ENCODE data around the gene IMP3.
"Not testable (repeated sequence)": the region's sequence is repeated elsewhere in the genome, so short reads cannot be mapped to it uniquely, and the experiment has no call there.

IMP3 gene

DNA sequence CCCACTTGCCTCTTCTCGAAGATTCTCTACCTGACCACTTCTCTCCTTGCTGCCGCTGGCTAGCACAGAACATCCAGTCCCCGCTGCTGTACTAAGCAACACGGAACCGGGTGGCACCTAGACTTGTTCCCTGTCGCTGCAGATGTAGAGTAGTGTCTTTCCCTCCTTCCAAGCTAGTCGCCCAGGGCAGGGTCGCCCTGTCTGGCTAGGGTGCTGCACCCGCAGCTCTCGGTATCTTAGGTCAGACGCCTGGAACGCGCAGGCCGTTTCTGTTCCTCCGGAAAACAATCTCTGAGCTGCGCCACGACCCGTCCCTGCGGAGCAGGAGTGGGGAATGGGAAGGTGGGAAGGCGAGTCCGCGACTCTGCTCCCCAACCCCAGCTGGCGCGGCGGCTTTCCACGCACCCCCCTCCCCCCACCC lies 6.9 kb upstream of the IMP3 start:
- H3K36me3 Mint-ChIP-seq = no peaks in the 10 kb centered on the region
- no peak overlapping the region for H3K27ac Mint-ChIP-seq
- H3K27me3 Mint-ChIP-seq = no peaks in the 10 kb centered on the region
- peak overlapping the region; percentile 88 for H3K4me3 Mint-ChIP-seq
- H3K4me1 Mint-ChIP-seq = peaks cover 36% of the 10 kb centered on the region
- H3K9me3 Mint-ChIP-seq = no peaks in the 10 kb centered on the region

DNA sequence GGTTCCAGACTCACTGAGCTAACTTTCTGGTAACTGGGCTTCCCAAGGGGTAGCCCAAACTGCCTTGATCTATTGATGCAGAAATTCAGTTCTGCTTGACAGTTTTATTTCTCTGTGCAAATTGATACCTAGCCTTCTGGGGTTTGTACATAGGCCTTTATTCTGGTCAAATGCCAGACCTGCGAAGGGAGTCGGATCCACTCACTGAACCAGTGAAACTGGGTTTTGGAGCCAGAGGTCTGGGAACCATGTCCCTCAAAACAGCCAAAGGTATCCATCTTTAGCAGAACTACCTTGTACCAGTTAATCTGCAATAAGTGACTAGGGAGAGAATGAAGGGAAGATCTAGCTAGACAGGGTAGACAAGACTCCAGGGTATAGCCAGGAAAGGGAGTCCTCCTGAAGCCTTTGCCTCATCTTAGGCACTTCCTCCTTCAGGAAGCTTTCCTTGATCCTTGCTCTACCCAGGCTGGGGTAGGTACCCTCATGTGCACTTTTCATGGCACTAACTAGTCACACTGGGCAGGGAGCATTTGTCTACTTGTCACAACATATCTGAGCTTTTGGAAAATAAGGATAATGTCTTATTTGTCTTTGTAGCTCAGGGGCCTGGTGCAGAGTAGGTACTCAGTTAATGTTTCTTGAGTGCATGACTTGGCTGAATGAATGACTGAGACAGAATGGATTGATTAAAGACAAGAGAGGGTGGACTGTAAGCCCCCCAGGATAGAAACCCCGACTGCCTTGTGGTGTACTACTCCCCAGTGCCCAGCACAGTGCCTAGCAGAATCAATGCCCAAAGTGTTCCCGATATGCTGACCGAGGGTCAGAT lies 6.3 kb upstream of the IMP3 start:
- peak overlapping the region; percentile 88 for H3K4me3 Mint-ChIP-seq
- no peaks in the 10 kb centered on the region for H3K36me3 Mint-ChIP-seq
- H3K4me1 Mint-ChIP-seq = peaks cover 30% of the 10 kb centered on the region
- no peak overlapping the region for H3K27ac Mint-ChIP-seq
- H3K9me3 Mint-ChIP-seq = no peaks in the 10 kb centered on the region
- H3K27me3 Mint-ChIP-seq = no peaks in the 10 kb centered on the region

DNA sequence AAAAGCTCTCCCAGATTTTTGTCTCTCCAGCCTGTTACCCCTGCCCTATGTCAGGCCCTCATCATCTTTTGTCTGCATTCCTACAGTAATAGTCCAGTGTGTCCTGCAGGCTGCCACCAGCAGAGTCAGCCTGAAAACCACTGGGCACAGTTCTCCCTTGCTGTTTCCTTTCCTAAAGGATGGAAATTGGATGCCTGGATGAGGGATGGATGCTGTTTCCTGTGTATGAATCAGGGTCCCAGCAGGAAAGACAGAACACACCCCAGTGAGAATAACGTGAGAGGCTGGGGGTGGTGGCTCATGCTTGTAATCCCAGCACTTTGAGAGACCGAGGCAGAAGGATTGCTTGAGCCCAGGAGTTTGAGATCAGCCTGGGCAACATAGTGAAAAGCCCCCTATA lies 4.4 kb upstream of the IMP3 start:
- Mint-ChIP-seq H3K9me3 (no peaks in the 10 kb centered on the region), H3K4me3 (no peak overlapping the region), H3K27me3 (no peaks in the 10 kb centered on the region), H3K27ac (no peak overlapping the region), H3K36me3 (no peaks in the 10 kb centered on the region), H3K4me1 (peaks cover 15% of the 10 kb centered on the region)

DNA sequence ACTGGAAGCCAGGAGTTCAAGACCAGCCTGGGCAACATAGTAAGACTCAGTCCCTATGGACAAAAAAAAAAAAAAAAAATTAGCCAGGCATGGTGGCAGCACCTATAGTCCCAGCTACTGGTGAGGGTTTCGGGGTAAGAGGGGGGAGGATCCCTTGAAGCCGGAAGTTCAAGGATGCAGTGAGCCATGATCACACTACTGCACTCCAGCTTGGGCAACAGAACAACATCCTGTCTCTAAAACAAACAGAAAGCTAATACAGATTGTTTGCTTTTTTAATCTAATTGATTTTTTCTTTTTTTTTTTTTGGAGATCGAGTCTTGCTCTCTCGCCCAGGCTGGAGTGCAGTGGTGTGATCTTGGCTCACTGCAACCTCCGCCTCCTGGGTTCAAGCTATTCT lies 1.6 kb upstream of the IMP3 start:
- Mint-ChIP-seq H3K36me3 (peaks cover 9% of the 10 kb centered on the region), H3K27me3 (no peaks in the 10 kb centered on the region), H3K4me3 (no peak overlapping the region), H3K4me1 (peaks cover 27% of the 10 kb centered on the region), H3K27ac (no peak overlapping the region), H3K9me3 (no peaks in the 10 kb centered on the region)

DNA sequence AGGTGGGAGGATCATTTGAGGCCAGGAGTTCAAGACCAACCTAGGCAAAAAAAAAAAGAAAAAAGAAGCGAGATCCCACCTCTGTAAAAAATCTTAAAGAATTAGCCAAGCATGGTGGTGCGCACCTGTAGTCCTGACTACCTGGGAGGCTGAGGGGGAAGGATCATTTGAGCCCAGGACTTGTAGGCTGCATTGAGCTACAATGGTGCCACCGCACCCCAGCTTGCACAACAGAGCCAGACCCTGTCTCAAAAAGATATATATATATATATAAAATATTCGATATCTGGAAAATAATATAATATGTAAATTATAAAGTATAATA lies 1.1 kb upstream of the IMP3 start:
- no peaks in the 10 kb centered on the region for H3K9me3 Mint-ChIP-seq
- H3K4me3 Mint-ChIP-seq = peak overlapping the region; percentile 97
- no peaks in the 10 kb centered on the region for H3K27me3 Mint-ChIP-seq
- peaks cover 25% of the 10 kb centered on the region for H3K4me1 Mint-ChIP-seq
- peak overlapping the region; percentile 95 for H3K27ac Mint-ChIP-seq
- peaks cover 9% of the 10 kb centered on the region for H3K36me3 Mint-ChIP-seq

DNA sequence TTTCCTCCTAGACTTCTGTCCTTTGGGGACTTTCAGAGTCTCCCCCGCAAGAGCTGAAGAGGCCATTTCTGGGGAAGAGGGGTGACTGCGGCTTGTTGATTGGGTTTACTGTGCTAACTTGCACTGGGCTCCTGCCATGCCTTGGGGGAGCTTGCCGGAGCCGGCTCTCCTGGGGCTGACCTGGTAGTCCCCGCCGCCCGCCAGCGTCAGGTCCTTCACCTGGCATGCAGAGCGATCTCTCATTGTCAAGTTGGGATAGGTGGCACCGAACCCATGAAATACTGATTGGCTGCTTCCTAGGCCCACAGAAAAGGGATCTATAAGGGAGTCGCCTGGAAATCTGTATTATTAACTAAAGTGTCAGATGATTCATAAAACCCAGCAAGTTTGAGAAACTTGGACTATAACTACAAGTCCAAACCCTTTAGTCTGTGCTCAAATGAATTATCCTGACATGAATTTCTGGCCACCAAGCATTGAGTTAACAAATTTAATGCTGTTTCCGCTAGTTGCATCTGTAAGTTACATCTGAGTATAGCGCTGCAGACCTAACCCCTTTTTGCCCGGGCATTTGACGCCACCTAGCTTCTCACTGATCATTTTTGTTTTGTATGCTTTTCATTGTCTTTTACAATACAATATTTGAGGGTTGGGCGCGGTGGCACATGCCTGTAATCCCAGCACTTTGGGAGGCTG lies 607 bp upstream of the IMP3 start:
- peak overlapping the region; percentile 97 for H3K4me3 Mint-ChIP-seq
- H3K36me3 Mint-ChIP-seq = peaks cover 9% of the 10 kb centered on the region
- no peaks in the 10 kb centered on the region for H3K27me3 Mint-ChIP-seq
- H3K4me1 Mint-ChIP-seq = peaks cover 26% of the 10 kb centered on the region
- H3K27ac Mint-ChIP-seq = peak overlapping the region; percentile 95
- H3K9me3 Mint-ChIP-seq = no peaks in the 10 kb centered on the region

DNA sequence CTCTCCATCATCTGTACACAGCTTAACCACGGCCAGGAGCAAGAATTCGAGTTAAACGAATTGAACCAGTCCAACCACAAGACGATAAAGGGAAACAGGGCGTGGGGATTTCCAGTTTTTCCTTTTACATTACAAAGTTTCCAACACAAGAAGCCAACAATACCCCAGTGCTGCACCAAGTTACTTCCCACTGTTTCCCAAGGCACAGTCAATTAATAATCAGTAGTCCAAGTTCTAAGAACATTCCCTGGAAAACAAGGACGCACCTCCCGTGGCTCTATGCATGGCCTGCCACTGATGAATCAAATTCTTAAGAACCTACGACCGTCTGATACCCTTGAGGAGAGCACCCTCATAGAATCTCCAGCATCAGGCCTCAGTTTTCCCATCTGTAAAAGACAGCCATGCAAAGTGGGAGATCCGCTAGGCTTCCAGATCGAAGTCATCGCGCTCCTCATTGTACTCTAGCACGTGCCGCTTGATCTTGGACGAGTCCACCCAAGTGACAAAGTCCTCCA lies 774 bp downstream of the IMP3 start:
- H3K27me3 Mint-ChIP-seq = no peaks in the 10 kb centered on the region
- peak overlapping the region; percentile 95 for H3K27ac Mint-ChIP-seq
- H3K4me3 Mint-ChIP-seq = peak overlapping the region; percentile 97
- no peaks in the 10 kb centered on the region for H3K9me3 Mint-ChIP-seq
- peaks cover 9% of the 10 kb centered on the region for H3K36me3 Mint-ChIP-seq
- peaks cover 26% of the 10 kb centered on the region for H3K4me1 Mint-ChIP-seq

DNA sequence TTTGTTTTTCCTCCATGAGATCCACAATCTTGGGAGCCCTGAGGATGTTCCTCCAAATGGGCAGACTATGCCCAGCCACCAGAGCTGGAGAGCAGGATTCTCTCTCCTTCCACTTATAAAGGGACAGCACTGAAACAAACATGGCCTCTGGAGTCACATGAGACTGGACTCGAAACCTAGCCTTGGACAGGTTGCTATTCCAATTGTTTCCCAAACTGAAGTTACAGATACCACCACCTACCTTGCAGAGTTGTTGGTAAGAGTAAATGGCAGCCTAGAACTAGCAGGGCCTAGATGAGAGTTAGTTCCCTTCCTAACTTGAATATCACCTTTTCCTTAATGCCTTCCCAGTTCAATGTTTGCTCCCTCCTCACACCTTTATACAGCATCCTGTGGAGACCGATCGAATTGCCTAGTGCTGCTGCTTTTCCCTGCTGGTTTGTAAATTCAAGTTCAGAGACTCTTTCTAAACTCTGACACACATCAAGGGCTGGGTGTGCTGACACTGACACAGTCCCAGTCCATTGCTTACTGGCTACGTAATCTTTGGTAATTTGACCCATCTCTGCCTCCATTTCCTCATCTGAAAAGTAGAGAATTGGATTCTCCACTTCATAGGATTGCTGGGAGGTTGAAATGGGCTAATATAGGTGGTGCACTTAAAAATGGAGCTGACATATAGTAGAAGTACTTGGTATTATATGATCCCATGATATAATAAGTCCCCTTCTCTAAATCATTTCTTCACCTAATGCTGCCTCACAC lies 2.6 kb downstream of the IMP3 start:
- H3K27me3 Mint-ChIP-seq = no peaks in the 10 kb centered on the region
- H3K36me3 Mint-ChIP-seq = peaks cover 9% of the 10 kb centered on the region
- H3K4me3 Mint-ChIP-seq = peak overlapping the region; percentile 97
- H3K27ac Mint-ChIP-seq = no peak overlapping the region
- peaks cover 26% of the 10 kb centered on the region for H3K4me1 Mint-ChIP-seq
- H3K9me3 Mint-ChIP-seq = no peaks in the 10 kb centered on the region

DNA sequence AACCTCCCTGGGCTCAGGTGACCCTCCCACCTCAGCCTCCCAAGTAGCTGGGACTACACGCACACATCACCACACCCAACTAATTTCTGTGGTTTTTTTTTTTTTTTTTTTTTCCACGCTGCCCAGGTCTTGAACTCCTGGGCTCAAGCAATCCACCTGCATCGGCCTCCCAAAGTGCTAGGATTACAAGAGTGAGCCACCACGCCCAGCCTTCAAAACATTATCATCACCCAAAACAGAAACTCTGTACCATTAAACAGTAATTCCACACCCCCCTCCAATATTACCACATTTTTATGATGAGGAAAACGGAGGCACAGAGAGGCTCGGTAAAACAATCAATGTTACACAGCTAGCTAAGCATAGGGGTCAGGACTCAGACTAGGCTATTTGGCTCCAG lies 4.0 kb downstream of the IMP3 start:
- H3K36me3 Mint-ChIP-seq = peaks cover 9% of the 10 kb centered on the region
- H3K27me3 Mint-ChIP-seq = no peaks in the 10 kb centered on the region
- no peak overlapping the region for H3K27ac Mint-ChIP-seq
- no peaks in the 10 kb centered on the region for H3K9me3 Mint-ChIP-seq
- peak overlapping the region; percentile 30 for H3K4me3 Mint-ChIP-seq
- peaks cover 24% of the 10 kb centered on the region for H3K4me1 Mint-ChIP-seq

DNA sequence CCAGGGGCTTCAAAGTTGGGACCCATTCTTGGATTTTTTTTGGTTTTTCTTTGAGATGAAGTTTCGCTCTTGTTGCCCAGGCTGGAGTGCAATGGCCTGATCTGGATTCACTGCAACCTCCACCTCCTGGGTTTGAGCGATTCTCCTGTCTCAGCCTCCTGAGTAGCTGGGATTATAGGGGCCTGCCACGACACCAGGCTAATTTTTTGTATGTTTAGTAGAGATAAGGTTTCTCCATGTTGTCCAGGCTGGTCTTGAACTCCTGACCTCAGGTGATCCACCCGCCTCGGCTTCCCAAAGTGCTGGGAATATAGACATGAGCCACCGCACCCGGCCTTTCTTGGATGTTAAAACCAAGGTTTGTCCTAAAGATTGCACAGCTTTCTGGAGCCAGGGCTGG lies 6.1 kb downstream of the IMP3 start:
- not testable (repeated sequence) for H3K36me3 Mint-ChIP-seq, H3K27me3 Mint-ChIP-seq, H3K27ac Mint-ChIP-seq, H3K4me3 Mint-ChIP-seq, H3K9me3 Mint-ChIP-seq
- H3K4me1 Mint-ChIP-seq = peaks cover 22% of the 10 kb centered on the region

DNA sequence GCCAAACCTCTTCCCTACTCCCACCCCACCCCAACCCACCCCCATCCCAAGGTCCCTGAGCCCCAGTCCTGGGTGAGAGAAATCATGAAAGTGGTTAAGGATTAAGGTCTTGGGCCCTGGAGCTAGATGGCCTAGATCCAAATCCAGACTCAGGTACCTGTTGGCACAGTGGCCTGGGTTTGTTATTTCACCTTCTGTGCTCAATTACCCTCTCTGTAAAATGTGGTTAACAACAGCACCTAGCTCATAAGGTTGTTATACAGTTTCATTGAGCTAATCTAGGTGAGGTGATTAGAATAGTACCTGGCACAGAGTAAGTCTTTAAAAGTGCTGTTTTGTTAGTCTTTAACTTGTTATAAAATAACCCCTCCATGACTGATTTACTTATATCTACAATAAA lies 8.1 kb downstream of the IMP3 start:
- Mint-ChIP-seq H3K36me3 (no peaks in the 10 kb centered on the region), H3K9me3 (no peaks in the 10 kb centered on the region), H3K27me3 (no peaks in the 10 kb centered on the region), H3K4me3 (no peak overlapping the region), H3K27ac (no peak overlapping the region), H3K4me1 (peaks cover 6% of the 10 kb centered on the region)

DNA sequence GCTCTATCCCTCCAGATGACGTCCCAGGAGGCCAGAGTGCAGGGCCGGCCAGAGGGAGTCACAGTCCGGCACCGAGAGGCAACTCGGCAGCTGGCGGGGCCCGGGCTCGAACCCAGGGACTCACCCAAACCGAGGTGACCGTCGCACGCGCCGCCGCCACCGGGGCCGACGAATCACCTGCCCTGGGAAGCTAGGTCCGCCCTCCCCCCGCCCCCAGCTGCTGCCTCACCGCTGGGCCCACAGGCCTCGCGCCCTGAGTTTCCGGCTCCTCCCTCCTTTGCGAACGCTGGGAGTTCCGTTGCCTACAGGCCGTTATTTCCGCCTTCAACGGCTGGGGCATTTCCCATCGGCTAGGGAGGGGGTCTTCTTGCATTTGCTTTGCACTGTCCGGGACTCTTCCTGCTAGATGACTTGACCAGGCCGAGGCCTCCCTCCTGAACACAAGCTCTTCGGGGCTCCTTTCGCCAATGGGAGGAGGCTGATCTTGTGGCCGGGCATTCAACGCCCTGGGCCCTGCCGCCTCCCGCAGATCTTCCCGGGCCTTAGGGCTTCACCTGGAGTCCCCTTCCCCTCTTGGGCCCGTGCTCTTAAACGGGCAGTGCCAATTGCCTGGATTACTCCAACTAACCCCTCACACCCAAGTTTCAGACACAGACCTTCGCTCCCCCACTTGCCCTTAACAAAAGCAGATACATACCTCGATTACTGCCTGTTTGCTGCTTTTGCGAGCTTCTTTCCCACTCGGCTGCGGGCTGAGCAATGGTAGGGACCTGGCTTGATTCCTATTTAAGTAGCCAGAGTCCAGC lies 14.3 kb downstream of the IMP3 start, which contains the start of gene SNUPN:
SNUPN (minus strand) TSS at position 184 of the 806 bp plus-strand sequence. CDS start 4,674 bp downstream, outside the sequence.
- Mint-ChIP-seq H3K9me3 (no peaks in the 10 kb centered on the region), H3K27me3 (no peaks in the 10 kb centered on the region), H3K4me3 (peak within 1 kb of the TSS; percentile 97), H3K36me3 (peaks cover 9% of the 10 kb centered on the region), H3K4me1 (peaks cover 28% of the 10 kb centered on the region), H3K27ac (peak within 1 kb of the TSS; percentile 95)

DNA sequence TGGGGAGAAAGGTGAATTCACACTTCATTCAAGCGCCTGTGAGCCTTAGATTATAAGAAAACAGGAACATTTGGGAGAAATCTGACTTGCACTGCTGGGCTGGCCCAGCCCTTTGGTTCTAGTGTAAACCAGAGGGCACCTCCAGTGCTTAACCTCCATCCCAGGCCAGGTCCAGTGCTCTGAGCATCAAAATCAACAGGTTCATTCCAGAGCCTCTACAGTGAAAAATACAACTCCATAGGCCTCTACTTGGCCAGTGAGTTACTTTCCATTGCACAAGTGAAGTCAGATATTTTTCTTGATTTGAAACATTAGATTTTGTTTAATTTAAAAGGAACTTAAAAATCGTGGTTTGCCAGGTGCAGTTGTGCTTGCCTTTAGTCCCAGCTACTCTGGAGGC lies 17.5 kb downstream of the IMP3 start:
- Mint-ChIP-seq H3K27me3 (no peaks in the 10 kb centered on the region), H3K4me1 (peaks cover 47% of the 10 kb centered on the region), H3K36me3 (peaks cover 12% of the 10 kb centered on the region), H3K4me3 (peak overlapping the region; percentile 49), H3K27ac (peak overlapping the region; percentile 83), H3K9me3 (no peaks in the 10 kb centered on the region)

DNA sequence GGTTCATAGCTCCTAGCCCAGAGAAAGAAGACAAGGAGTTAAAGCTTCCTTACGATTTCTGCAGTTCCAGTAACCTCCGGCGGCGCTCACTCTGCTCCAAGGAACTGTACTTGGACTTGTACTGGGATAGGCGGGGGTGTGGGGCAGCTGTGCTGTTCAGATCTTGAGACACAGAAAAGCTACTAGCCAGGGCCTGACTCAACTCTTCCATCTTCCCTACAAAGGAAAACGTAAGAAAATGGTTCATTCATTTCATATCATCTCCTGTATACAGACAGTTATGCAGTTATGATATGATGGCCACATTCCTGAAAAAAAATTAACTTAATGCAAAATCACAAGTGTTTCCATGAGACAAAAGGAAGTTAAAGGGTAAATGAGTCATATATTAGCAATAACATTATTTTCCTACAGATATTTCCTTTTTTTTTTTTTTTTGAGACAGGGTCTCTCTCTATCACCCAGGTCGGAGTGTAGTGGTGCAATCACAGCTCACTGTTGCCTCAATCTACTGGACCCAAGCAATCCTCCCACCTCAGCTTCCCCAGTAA lies 19.1 kb downstream of the IMP3 start:
- H3K36me3 Mint-ChIP-seq = peaks cover 17% of the 10 kb centered on the region
- H3K4me3 Mint-ChIP-seq = peak overlapping the region; percentile 88
- H3K27ac Mint-ChIP-seq = peak overlapping the region; percentile 98
- H3K27me3 Mint-ChIP-seq = no peaks in the 10 kb centered on the region
- peaks cover 41% of the 10 kb centered on the region for H3K4me1 Mint-ChIP-seq
- no peaks in the 10 kb centered on the region for H3K9me3 Mint-ChIP-seq

Data from activated naive CD4-positive, alpha-beta T cell treated with anti-CD3 and anti-CD28 coated beads, Interleukin-2, amount 50 U/mL, for 24 hours (primary cell).